H1 (cell line): ENCODE results near the gene CCDC102A. TPM values are rescaled to one million over a fixed set of nuclear protein-coding genes. Genes with fewer than 3 reads are reported as not detected.

ENCODE experiments used
- CTCF ChIA-PET: fragments of 300-600 bp; sonication (Branson Sonifier 250); formaldehyde crosslinking; loops from one replicate; lab custom pipeline; 2021; ENCODE audit not compliant: partially characterized antibody; lab: Charles Lee
- POLR2A ChIA-PET: fragments of 300-600 bp; sonication (Branson Sonifier 250); formaldehyde crosslinking; loops from one replicate; lab custom pipeline; 2021; ENCODE audit warnings: inconsistent platforms; ENCODE audit not compliant: partially characterized antibody; lab: Charles Lee
- DNase-seq, 2 experiments: peaks; one replicate each; pipeline versions ENCODE4 v3.0.0 to v3.0.0-alpha.2; 2010 to 2022; ENCODE audit warnings: low spot score in 2 of 2, low read depth in 1 of 2, mixed read lengths in 1 of 2
- FAIRE-seq: peaks from 2 replicates; lab custom pipeline; 2011; peaks lifted over from hg19 to GRCh38; lab: Jason Lieb, UNC
- H2AFZ ChIP-seq: 2 replicates; pipeline ENCODE4 v1.8.1; 2012; ENCODE audit warnings: low read length, inconsistent platforms
- H2AK5ac ChIP-seq: 2 replicates; pipeline ENCODE4 v1.6.1; 2013; ENCODE audit warnings: low read depth, low read length
- H2BK120ac ChIP-seq: replicated peaks from 2 replicates; pipeline ENCODE3; 2013; ENCODE audit warnings: low read depth, low read length, inconsistent platforms
- H2BK12ac ChIP-seq: 2 replicates; pipeline ENCODE4 v1.6.1; 2013; ENCODE audit warnings: low read depth, low read length
- H2BK15ac ChIP-seq: 2 replicates; pipeline ENCODE4 v1.6.1; 2013; ENCODE audit warnings: low read length
- H2BK20ac ChIP-seq: 2 replicates; pipeline ENCODE4 v1.6.1; 2013; ENCODE audit warnings: low read length
- H2BK5ac ChIP-seq: 2 replicates; pipeline ENCODE4 v1.6.1; 2013; ENCODE audit warnings: low read depth, low read length
- H3K14ac ChIP-seq: 2 replicates; pipeline ENCODE4 v1.6.1; 2013; ENCODE audit warnings: inconsistent platforms; ENCODE audit not compliant: insufficient read length
- H3K18ac ChIP-seq: 2 replicates; pipeline ENCODE4 v1.6.1; 2013; ENCODE audit warnings: low read length; ENCODE audit errors: extremely low read depth
- H3K23ac ChIP-seq: 2 replicates; pipeline ENCODE4 v1.6.1; 2013; ENCODE audit warnings: inconsistent platforms; ENCODE audit not compliant: insufficient read length
- H3K23me2 ChIP-seq: 2 replicates; pipeline ENCODE4 v1.6.1; 2013; ENCODE audit warnings: low read depth, low read length
- H3K27ac ChIP-seq: 2 replicates; pipeline ENCODE4 v1.6.1; 2011; ENCODE audit warnings: low read depth, low read length, inconsistent platforms
- H3K27me3 ChIP-seq, 4 experiments: replicated peaks in 1 of 4; 1 replicate in 1 of 4; 2 replicates in 3 of 4; pipeline versions ENCODE4 v1.6.1 to v1.8.1; 2011 to 2013; ENCODE audit warnings: low read length in 3 of 4, mild to moderate bottlenecking in 3 of 4, inconsistent platforms in 2 of 4, mixed read lengths in 2 of 4, moderate library complexity in 1 of 4; ENCODE audit not compliant: control insufficient read depth in 3 of 4, insufficient read depth in 3 of 4; ENCODE audit errors: extremely low read depth in 1 of 4
- H3K36me3 ChIP-seq, 4 experiments: 2 replicates each; pipeline versions ENCODE4 v1.6.1 to v1.8.1; 2011 to 2013; ENCODE audit warnings: mild to moderate bottlenecking in 4 of 4, low read length in 3 of 4, moderate library complexity in 2 of 4, control low read depth in 1 of 4, inconsistent platforms in 1 of 4; ENCODE audit not compliant: insufficient read depth in 4 of 4, control insufficient read depth in 2 of 4
- H3K4ac ChIP-seq: replicated peaks from 2 replicates; pipeline ENCODE3; 2013; ENCODE audit warnings: low read length, low read depth, mixed read lengths, inconsistent platforms; ENCODE audit not compliant: insufficient read length
- H3K4me1 ChIP-seq, 4 experiments: replicated peaks in 1 of 4; 1 replicate in 1 of 4; 2 replicates in 3 of 4; pipeline versions ENCODE4 v1.6.1 to v1.8.1; 2011 to 2013; ENCODE audit warnings: low read length in 3 of 4, inconsistent platforms in 2 of 4, mixed read lengths in 1 of 4; ENCODE audit not compliant: insufficient read depth in 4 of 4, control insufficient read depth in 3 of 4
- H3K4me2 ChIP-seq, 2 experiments: 2 replicates each; pipeline versions ENCODE4 v1.6.1 to v1.8.1; 2011 to 2013; ENCODE audit warnings: low read depth in 2 of 2, low read length in 2 of 2, control low read depth in 1 of 2, inconsistent platforms in 1 of 2, mild to moderate bottlenecking in 1 of 2; ENCODE audit not compliant: insufficient read depth in 1 of 2
- H3K4me3 ChIP-seq, 4 experiments: fragments of 200-600, 300-600 bp in 1 of 4; sonication (generic), shearing (Covaris generic), sonication (Bioruptor Twin) in 1 of 4; 2 replicates each; pipeline versions ENCODE4 v1.5.1 to v1.8.1; 2011 to 2016; ENCODE audit warnings: low read length in 4 of 4, low read depth in 3 of 4, control low read depth in 2 of 4, inconsistent platforms in 2 of 4, mild to moderate bottlenecking in 2 of 4, mixed read lengths in 1 of 4, moderate library complexity in 1 of 4; ENCODE audit not compliant: insufficient read depth in 2 of 4; ENCODE audit errors: extremely low read depth in 1 of 4
- H3K56ac ChIP-seq: replicated peaks from 2 replicates; pipeline ENCODE3; 2013; ENCODE audit warnings: low read depth, mild to moderate bottlenecking, mixed read lengths, low read length, inconsistent platforms; ENCODE audit not compliant: insufficient read length
- H3K79me1 ChIP-seq: 2 replicates; pipeline ENCODE4 v1.6.1; 2013; ENCODE audit warnings: low read depth, low read length, control low read depth
- H3K79me2 ChIP-seq, 2 experiments: 2 replicates each; pipeline versions ENCODE4 v1.6.1 to v1.8.1; 2012 to 2013; ENCODE audit warnings: low read length in 2 of 2, mild to moderate bottlenecking in 2 of 2, inconsistent platforms in 1 of 2; ENCODE audit not compliant: insufficient read depth in 2 of 2, control insufficient read depth in 1 of 2
- H3K9ac ChIP-seq, 4 experiments: replicated peaks in 1 of 4; 1 replicate in 1 of 4; 2 replicates in 3 of 4; pipeline versions ENCODE4 v1.6.1 to v1.8.1; 2011 to 2013; ENCODE audit warnings: low read depth in 3 of 4, low read length in 3 of 4, control low read depth in 2 of 4, mild to moderate bottlenecking in 2 of 4, moderate library complexity in 2 of 4, inconsistent platforms in 1 of 4; ENCODE audit errors: extremely low read depth in 1 of 4
- H3K9me3 ChIP-seq, 2 experiments: 2 replicates each; pipeline versions ENCODE4 v1.6.1 to v1.8.1; 2012 to 2013; ENCODE audit warnings: mild to moderate bottlenecking in 2 of 2, moderate library complexity in 2 of 2, control low read depth in 1 of 2, inconsistent platforms in 1 of 2, low read depth in 1 of 2, low read length in 1 of 2, mixed read lengths in 1 of 2; ENCODE audit not compliant: insufficient read depth in 2 of 2
- H4K20me1 ChIP-seq, 2 experiments: replicated peaks in 1 of 2; 2 replicates each; pipeline versions ENCODE3 to v1.8.1; 2011 to 2013; ENCODE audit warnings: inconsistent platforms in 2 of 2, low read length in 2 of 2, mild to moderate bottlenecking in 1 of 2; ENCODE audit not compliant: insufficient read depth in 2 of 2, control insufficient read depth in 1 of 2
- H4K5ac ChIP-seq: 2 replicates; pipeline ENCODE4 v1.6.1; 2013; ENCODE audit warnings: low read length, low read depth, mixed read lengths, inconsistent platforms; ENCODE audit not compliant: insufficient read length
- H4K8ac ChIP-seq: 2 replicates; pipeline ENCODE4 v1.8.0; 2013; ENCODE audit warnings: mild to moderate bottlenecking, moderate library complexity, low read length, inconsistent platforms; ENCODE audit not compliant: insufficient read depth; ENCODE audit errors: extremely low read depth
- H4K91ac ChIP-seq: replicated peaks from 2 replicates; pipeline ENCODE3; 2013; ENCODE audit warnings: low read length, mixed read lengths, inconsistent platforms; ENCODE audit not compliant: insufficient read length
- TCF12 ChIP-seq: IDR thresholded peaks from 2 replicates; pipeline ENCODE4 v1.6.1; 2011; ENCODE audit warnings: low read depth, mild to moderate bottlenecking, low read length
- ZNF274 ChIP-seq: IDR thresholded peaks from 2 replicates; pipeline ENCODE4 v1.7.0; 2012; ENCODE audit warnings: low read length, borderline replicate concordance; ENCODE audit errors: extremely low read depth
- WGBS, 2 experiments: shearing (Covaris generic) in 1 of 2; methylation state at CpG; one replicate each; pipeline versions ENCODE4 v1.1.6 to v1.1.7; 2013 to 2015; ENCODE audit warnings: low lambda C conversion rate in 2 of 2, mixed read lengths in 2 of 2, inconsistent platforms in 1 of 2, low coverage in 1 of 2, missing lambda C conversion rate in 1 of 2; ENCODE audit not compliant: insufficient replicate concordance in 2 of 2, insufficient coverage in 1 of 2, insufficient read length in 1 of 2; ENCODE audit errors: extremely low coverage in 1 of 2, missing lambda C conversion rate in 1 of 2; 5-methylcytosine and 5-hydroxymethylcytosine counted together
- polyA plus RNA-seq, 7 experiments: library from polyadenylated mRNA; depleted of rRNA in 3 of 7; stranded (reverse) in 5 of 7; unstranded in 2 of 7; fragments of >200 nt in 5 of 7; fragments of 200-250 nt in 2 of 7; gene quantifications; 1 replicate in 5 of 7; 2 replicates in 1 of 7; 4 replicates in 1 of 7; pipeline versions ENCODE4 v1.2.1 to v1.2.3, GENCODE V29; 2011 to 2013; ENCODE audit warnings: missing spikeins in 2 of 7, mixed read lengths in 2 of 7
- total RNA-seq: library from RNA; stranded (reverse); fragmentation: NEBNext Ultra II Directional; extraction: Animal tissue kit (Norgen Biotek cat#: 25700); gene quantifications from 2 replicates; pipeline ENCODE4 v1.2.1, GENCODE V29; 2021

CCDC102A gene
- total and polyA plus RNA-seq, 2 of the 8 experiments (the other 6 are each of a cell fraction or from before 2014, with no cell fraction given), result 4.0 to 7.5 TPM

- no peaks in the 10 kb centered on the region for H3K9me3 ChIP-seq
- H3K4me1 ChIP-seq, result no peaks in the 10 kb centered on the region; a peak in 2 of 7 replicates
- no peak overlapping the region for H3K18ac ChIP-seq
- peaks cover 4 to 26% of the 10 kb centered on the region in 2 experiments; a peak in 3 of 4 replicates for H3K79me2 ChIP-seq
- no peak overlapping the region for H3K23ac ChIP-seq
- H2BK5ac ChIP-seq, result no peak overlapping the region
- no peak overlapping the region for H2BK12ac ChIP-seq
- H2BK20ac ChIP-seq, result no peak overlapping the region
- no peaks in the 10 kb centered on the region for H3K27me3 ChIP-seq
- 87% methylated on average over 2 of the region's 2 CpGs; no CpG with 5 or more reads in 1 of the 2 experiments for WGBS, 2 experiments
- no peak overlapping the region for H4K91ac ChIP-seq
- H2BK15ac ChIP-seq, result no peak overlapping the region
- H4K8ac ChIP-seq, result no peak overlapping the region
- H3K23me2 ChIP-seq, result peaks cover 5% of the 10 kb centered on the region
- TF ChIP-seq ZNF274 (no peak), TCF12 (no peak)
- H2BK120ac ChIP-seq, result no peak overlapping the region
- H3K14ac ChIP-seq, result no peak overlapping the region
- H3K79me1 ChIP-seq, result peaks cover 11% of the 10 kb centered on the region
- ChIA-PET CTCF (interaction anchor here (1.1 to 11.9 kb wide), 8 partner anchors 10 to 64 kb away, joined by 3 to 144 read pairs (median 4); no protein-coding TSS in a partner anchor), POLR2A (interaction anchor here (1.0 to 4.2 kb wide), 3 partner anchors 8 to 17 kb away, joined by 3 to 30 read pairs (median 4); partner anchors contain the start of genes CIAPIN1 and COQ9)
- H3K27ac ChIP-seq, result no peak overlapping the region
- no peak overlapping the region for H2AK5ac ChIP-seq
- H4K20me1 ChIP-seq, result peaks cover 0 to 8% of the 10 kb centered on the region in 2 experiments
- no peak overlapping the region for H3K9ac ChIP-seq
- peaks cover 11 to 52% (median 40%) of the 10 kb centered on the region in 4 experiments for H3K36me3 ChIP-seq
- H3K4me2 ChIP-seq, result no peak overlapping the region
- no peak overlapping the region for H2AFZ ChIP-seq
- no peak overlapping the region for H3K4me3 ChIP-seq
- no peak overlapping the region for H4K5ac ChIP-seq
- H3K4ac ChIP-seq, result no peak overlapping the region
- DNase-seq, result no peak
- no peak for FAIRE-seq
- no peak overlapping the region for H3K56ac ChIP-seq
Measured at GRCh38 chr16:57464523-57464922, 71.8 kb downstream of the CCDC102A start.
